Epithelial cell of prostate (primary cell): ENCODE measurements around the gene COG2.
"Not testable (repeated sequence)": the region's sequence is repeated elsewhere in the genome, so short reads cannot be mapped to it uniquely, and the experiment has no call there.

Source experiments
- DNase-seq: peaks from one replicate; pipeline ENCODE4 v3.0.0-alpha.2; 2011; ENCODE audit warnings: low read depth, low spot score
- H3K27ac ChIP-seq: fragments of 450-650 bp; 2 replicates; pipeline ENCODE4 v1.5.1; 2017; ENCODE audit warnings: mild to moderate bottlenecking

The COG2 gene

DNA sequence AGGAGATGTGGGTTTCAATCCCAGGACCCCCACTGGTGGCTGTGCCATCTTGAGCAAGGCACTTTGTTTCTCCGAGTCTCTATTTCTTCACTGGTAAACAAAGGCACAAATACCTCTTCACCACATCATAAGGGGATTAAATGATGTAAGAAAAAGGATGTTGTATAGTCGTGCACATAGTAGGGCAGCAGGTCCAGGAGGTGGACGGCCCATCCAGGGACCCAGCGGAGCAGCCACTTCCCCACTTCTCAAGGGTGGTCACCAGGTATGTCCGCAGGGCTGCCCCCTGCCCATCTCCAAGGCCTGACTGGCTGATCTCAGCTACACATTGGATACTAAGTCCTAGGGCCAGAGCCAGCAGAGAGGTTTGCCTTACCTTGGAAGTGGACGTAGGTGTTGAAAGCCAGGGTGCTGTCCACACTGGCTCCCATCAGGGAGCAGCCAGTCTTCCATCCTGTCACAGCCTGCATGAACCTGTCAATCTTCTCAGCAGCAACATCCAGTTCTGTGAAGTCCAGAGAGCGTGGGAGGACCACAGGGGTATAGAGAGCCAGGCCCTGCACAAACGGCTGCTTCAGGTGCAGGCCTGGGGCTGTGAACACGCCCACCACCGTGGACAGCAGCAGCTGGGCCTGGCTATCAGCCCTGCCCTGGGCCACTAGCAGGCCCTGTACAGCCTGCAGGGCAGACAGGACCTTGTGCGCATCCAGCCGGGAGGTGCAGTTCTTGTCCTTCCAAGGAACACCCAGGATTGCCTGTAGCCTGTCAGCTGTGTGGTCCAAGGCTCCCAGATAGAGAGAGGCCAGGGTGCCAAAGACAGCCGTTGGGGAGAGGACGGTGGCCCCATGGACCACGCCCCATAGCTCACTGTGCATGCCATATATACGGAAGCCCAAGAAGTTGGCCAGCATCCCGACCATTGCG, 67.6 kb downstream of the COG2 start:
- no peak for DNase-seq
- no peak overlapping the region for H3K27ac ChIP-seq

DNA sequence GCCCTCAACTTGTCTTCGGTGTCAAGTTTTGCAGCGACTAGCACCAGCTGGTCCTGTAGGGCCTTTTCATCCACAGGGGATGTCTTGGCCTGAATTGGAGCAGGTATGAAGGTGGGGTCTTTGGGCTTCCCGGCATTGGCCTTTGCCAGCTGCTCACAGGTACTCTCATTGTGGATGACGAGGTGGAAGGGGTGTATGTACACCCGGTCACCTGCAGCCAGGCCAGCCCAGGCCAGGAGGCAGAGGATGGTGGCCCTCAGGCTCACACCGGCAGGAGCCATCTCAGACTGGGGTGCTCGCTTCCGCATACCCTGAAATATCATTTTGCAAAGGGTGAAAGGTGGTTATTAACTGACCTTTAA, 68.2 kb downstream of the COG2 start:
- no peak overlapping the region for H3K27ac ChIP-seq

DNA sequence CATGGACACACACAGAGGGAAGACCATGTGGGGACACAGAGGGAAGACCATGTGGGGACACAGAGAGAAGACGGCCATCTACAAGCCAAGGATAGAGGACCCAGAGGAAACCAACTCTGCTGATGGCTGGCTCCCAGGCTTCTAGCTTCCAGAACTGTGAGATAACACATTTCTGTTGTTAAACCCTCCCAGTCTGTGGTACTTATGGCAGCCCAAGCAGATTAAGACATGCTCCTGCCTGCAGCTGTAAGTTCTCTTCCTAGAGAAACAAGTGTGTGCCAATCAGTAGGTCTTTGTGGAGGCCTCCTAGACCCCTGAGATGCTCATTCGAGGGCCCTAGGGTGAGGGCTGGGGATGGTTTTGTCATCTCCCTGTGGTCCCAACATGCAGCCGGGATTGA, 69.0 kb downstream of the COG2 start:
- DNase-seq: no peak
- H3K27ac ChIP-seq: no peak overlapping the region

More for the DNA sequence above, 68.2 kb downstream of the COG2 start:
- no peak for DNase-seq

DNA sequence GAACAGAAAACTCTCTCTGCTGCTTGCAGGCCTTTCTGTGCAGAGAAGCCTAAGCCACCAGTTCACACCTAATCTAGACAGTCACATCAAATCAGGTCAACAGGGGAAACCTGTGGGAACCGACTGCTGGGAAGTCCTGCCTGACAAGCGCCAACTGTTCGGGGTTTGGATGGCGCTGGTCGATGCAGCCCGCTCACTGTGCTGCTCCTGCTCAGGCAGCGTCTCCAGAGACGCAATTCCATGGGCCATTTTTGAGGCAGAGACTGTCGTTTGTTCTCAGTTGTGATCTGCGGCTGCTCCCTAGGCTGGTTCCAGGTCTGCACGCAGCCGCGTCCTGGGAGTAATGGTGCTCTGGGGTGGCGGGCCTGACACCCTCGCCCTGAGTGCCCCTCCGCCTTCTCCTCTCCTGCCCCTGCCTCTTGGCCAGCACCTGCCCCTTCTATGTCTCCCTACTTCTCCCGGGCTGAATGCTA, 70.2 kb downstream of the COG2 start:
- no peak for DNase-seq
- H3K27ac ChIP-seq: no peak overlapping the region

- H3K27ac ChIP-seq: no peak overlapping the region
Measured at GRCh38 chr1:230713138-230713537, 70.9 kb downstream of the COG2 start.

DNA sequence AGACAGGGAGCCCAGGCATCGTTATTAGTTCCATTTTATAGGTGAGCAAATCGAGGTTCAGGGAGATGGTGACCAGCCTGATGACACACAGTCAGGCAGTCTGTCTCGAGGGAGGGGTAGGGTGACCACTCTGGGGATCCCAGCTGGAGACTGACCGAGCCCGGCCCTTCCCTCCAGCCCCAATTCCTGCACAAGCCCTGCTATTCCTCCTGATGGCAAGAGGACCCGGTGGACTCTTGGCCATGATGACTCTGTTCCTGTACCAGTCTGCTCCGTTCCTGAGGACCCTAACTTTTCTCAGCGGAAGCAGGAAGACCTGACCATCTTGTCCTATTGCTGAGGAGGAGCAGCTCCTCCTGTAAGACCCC, 71.2 kb downstream of the COG2 start:
- DNase-seq: no peak
- H3K27ac ChIP-seq: no peak overlapping the region

More at GRCh38 chr1:230713138-230713537, 70.9 kb downstream of the COG2 start:
- no peak for DNase-seq

DNA sequence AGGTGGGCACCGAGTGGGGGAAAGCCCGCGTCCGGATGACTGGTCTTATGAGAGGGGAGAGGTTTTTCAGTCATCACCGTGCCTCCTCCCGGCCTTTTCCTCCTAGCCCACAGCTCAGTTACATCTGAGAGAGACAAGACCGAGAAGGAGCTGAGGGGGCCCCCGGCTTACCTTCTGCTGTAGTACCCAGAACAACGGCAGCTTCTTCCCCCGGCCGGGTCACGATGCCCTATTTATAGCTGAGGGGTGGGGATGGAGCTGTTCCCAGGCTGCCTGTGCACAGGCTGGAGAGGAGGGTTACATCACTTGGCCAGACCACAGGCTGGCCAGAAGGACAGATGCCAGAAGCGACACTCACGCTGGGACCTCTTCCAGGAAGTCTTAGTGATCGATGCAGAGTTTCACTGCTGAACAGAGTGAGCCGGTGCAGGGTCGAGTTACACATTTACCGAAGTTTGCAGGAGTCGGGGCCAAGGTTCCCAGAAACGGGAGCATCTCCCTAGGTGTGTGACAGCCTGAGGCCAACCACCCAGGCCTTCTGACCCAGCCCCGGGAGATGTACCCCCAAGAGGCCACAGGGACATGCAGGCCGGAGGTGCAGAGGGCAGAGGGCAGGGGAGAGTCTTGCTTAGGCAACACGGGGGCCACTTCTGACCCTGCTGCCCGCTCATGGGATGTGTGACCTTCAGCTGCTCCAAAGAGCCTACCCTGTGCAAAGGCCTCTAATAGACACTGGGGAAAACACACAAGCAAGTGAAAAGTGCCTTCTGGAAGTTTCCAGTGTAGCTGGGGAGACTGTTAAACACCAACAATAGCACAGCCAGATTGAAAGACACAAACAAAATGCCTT, 71.9 kb downstream of the COG2 start, which contains the start of gene AGT:
AGT (minus strand) TSS at position 208 of the 850 bp plus-strand sequence. CDS start 3,299 bp downstream, outside the sequence.
- DNase-seq: peak; percentile 5
- no peak within 1 kb of the TSS for H3K27ac ChIP-seq

DNA sequence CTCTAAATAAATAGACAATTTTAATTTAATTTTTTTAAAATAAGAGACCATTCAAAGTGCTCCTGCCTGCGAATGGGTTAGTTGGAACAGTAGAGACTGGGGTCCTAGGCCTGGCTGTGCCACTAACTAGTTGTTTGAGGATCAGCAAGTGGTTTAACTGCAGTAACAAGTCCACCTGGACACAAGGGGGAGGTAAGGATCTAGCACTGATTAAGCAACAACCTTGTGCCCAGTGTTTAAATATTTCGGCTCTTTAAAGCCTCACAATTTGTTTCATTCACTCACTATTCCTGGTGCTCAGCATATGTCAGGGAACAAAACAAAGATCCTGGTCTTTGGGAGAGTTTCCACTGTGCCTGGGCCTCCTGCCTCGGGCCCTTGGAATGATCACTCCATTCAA, 73.2 kb downstream of the COG2 start:
- DNase-seq: no peak

GRCh38 chr1:230716453-230716852, 74.2 kb downstream of the COG2 start:
- not testable (repeated sequence) for H3K27ac ChIP-seq, DNase-seq

More for the DNA sequence above, 73.2 kb downstream of the COG2 start:
- no peak overlapping the region for H3K27ac ChIP-seq

DNA sequence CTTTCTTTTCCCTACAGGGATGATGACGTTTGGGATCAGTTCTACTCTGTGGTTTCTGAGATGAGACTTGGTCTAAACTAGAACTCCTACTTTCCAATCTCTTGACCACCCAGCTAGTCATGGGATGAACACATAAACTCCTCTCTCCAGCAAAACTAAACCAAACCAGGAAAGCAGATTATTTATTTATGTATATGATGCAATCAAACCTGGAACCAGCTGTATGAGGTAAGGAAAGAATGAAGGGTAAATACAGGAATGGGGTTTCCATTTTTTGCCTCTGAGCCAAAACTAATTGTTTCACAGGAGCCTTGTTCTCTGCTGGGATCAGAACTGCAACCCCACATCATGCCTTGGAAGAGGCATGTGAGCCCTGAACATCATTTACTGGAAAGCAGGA, 75.0 kb downstream of the COG2 start:
- DNase-seq: no peak
- no peak overlapping the region for H3K27ac ChIP-seq

GRCh38 chr1:230721849-230722522, 79.7 kb downstream of the COG2 start:
- H3K27ac ChIP-seq, DNase-seq: not testable (repeated sequence)

GRCh38 chr1:230725256-230726012, 83.2 kb downstream of the COG2 start:
- no peak overlapping the region for H3K27ac ChIP-seq
- no peak for DNase-seq

DNA sequence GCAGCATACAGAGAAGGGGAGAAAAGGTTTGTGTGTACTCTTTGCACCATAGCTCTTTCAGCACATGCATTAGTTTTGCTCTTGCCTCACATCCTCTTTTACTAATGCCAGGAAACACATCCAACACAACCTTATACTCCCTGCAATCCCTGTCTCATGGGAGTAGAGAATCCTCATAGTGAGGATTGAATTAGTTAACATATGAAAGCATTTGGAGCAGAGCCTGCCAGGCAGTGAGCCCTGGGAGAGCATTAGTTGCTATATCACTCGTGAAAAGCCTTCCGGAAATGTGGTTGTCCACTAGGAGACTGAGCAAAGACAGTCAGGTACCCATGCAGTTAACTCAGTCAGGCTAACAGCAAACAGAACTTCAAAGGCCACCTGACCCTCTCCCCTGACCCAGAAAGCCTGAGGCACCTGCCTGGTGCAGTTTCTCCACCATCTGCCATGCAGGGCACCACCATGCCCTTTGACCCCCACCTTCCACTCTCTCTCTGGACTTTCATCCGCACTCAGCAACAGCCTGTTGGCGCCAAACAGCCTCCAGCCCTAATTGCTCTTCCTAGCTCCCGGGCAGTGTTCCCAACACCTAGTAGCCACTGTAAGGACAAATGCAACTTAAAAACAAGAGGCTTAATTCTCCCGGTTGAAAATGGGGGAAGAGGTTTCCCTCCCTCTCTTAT, 86.6 kb downstream of the COG2 start:
- DNase-seq: no peak

GRCh38 chr1:230730977-230731376, 88.7 kb downstream of the COG2 start:
- H3K27ac ChIP-seq: no peak overlapping the region
- DNase-seq: no peak

More for the DNA sequence above, 86.6 kb downstream of the COG2 start:
- no peak overlapping the region for H3K27ac ChIP-seq

DNA sequence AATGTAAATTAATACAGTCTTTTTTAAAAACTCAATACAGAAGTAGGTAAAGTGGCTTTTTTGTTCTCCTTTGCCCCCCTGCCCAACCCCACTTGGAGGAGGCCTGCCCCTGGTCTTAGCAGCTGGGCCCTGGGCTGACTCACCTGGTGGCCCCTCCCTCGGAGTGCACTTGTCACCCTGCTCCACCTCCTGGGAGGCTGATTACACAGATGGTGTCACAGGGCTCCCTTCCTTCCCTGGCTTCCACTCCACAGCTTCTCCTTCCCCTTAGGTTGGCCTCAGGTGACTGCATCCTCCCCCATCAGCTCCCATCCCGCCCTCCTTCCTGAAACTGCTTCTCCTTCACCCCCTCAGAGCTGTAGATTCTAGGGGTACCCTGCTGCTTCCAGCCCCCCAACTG, 93.2 kb downstream of the COG2 start:
- no peak for DNase-seq

GRCh38 chr1:230737622-230738262, 95.5 kb downstream of the COG2 start:
- no peak overlapping the region for H3K27ac ChIP-seq
- no peak for DNase-seq

More for the DNA sequence above, 93.2 kb downstream of the COG2 start:
- no peak overlapping the region for H3K27ac ChIP-seq

DNA sequence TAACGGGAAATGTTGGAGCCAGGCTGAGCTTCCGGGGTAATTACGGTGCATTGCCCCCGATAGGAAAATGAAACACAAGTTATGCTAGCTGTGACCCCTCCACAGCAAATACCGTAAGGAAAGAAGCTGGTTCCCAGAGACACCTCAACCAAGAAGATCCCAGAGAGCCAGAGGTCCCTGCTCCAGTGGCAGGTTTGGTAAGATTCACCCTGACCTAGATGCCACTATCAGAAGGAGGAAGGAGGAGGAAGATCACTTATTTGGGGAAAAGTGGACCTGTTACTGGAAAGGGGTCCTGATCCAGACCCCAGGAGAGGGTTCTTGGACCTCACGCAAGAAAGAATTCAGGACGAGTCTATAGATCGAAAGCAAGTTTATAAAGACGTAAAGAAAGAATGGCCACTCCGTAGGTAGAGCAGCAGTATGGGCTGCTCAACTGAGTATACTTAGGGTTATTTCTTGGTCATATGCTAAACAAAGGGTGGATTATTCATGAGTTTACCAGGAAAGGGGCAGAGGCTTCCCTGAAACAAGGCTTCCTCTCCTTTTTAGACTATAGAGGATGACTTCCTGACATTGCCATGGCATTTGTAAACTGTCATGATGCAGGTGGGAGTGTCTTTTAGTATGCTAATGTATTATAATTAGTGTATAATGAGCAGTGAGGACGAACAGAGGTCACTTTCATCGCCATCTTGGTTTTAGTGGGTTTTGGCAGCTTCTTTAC, 97.4 kb downstream of the COG2 start:
- H3K27ac ChIP-seq: no peak overlapping the region
- DNase-seq: no peak
